K562 (cell line): ENCODE results near the gene BAG5. TPM values are rescaled to one million over a fixed set of nuclear protein-coding genes. Genes with fewer than 3 reads are reported as not detected.
A peak's percentile ranks its signal among the peaks of the same experiment; 100 is the strongest.

Experiments used
- ATAC-seq: fragments of 200-7000 bp; cut with Tn5 transposase; 3 replicates; pipeline ENCODE4 v1.9.1; 2020; ENCODE audit warnings: moderate library complexity
- BruUV-seq: library from RNA; stranded (reverse); fragments of 400-500 nt; replicated peaks from 2 replicates; lab custom pipeline; 2021; lab: Mats Ljungman, UMichigan
- CTCF ChIA-PET: fragments of 300-600 bp; formaldehyde crosslinking; extraction: SDS; loops from one replicate; lab custom pipeline; 2021; ENCODE audit warnings: low intra/inter-chr PET ratio; lab: Yijun Ruan, JAX
- POLR2A ChIA-PET: fragments of 300-600, 350-650 bp; sonication (Branson Sonifier 250); formaldehyde crosslinking; extraction: SDS; loops from one replicate; lab custom pipeline; 2021; ENCODE audit warnings: antibody characterized with exemption, inconsistent platforms; lab: Yijun Ruan, JAX
- DNase-seq, 4 experiments: peaks; one replicate each; pipeline versions ENCODE4 v3.0.0 to v3.0.0-alpha.2; 2011 to 2018; ENCODE audit warnings: low spot score in 3 of 4, mixed read lengths in 3 of 4; ENCODE audit errors: extremely low read depth in 1 of 4
- FAIRE-seq: peaks from 2 replicates; lab custom pipeline; 2011; peaks lifted over from hg19 to GRCh38; lab: Jason Lieb, UNC
- H2AFZ ChIP-seq: 2 replicates; pipeline ENCODE4 v1.6.0; 2011; ENCODE audit warnings: low read depth, low read length, control low read depth, inconsistent platforms
- H3K27ac ChIP-seq: fragments of 200-600 bp; 3 replicates; pipeline ENCODE4 v1.8.0; 2011; ENCODE audit warnings: low read depth, mild to moderate bottlenecking, control low read depth, inconsistent platforms, low read length, moderate library complexity, mixed read lengths; ENCODE audit errors: extremely low read depth
- H3K27me3 ChIP-seq, 2 experiments: fragments of 300-600 bp in 1 of 2; 2 replicates in 1 of 2; 3 replicates in 1 of 2; pipeline versions ENCODE4 v1.6.0 to v1.8.0; 2011; ENCODE audit warnings: inconsistent platforms in 2 of 2, low read length in 2 of 2, mild to moderate bottlenecking in 1 of 2, mixed read lengths in 1 of 2, moderate library complexity in 1 of 2; ENCODE audit not compliant: control insufficient read depth in 2 of 2, insufficient read depth in 2 of 2
- H3K36me3 ChIP-seq: fragments of 300-600 bp; 3 replicates; pipeline ENCODE4 v1.8.0; 2011; ENCODE audit warnings: mild to moderate bottlenecking, low read length, inconsistent platforms; ENCODE audit not compliant: control insufficient read depth, insufficient read depth
- H3K4me1 ChIP-seq, 2 experiments: fragments of 200-600 bp in 1 of 2; replicated peaks in 1 of 2; 2 replicates in 1 of 2; 3 replicates in 1 of 2; pipeline versions ENCODE4 v1.5.1 to v1.8.0; 2011; ENCODE audit warnings: inconsistent platforms in 2 of 2, low read length in 2 of 2, mild to moderate bottlenecking in 1 of 2, mixed read lengths in 1 of 2, moderate library complexity in 1 of 2; ENCODE audit not compliant: control insufficient read depth in 2 of 2, insufficient read depth in 2 of 2
- H3K4me2 ChIP-seq: 2 replicates; pipeline ENCODE4 v1.6.1; 2011; ENCODE audit warnings: low read length, control low read depth, inconsistent platforms, mixed read lengths; ENCODE audit not compliant: insufficient read depth
- H3K4me3 ChIP-seq: fragments of 200-600 bp; sonication (generic), shearing (Covaris generic); 2 replicates; pipeline ENCODE4 v1.5.1; 2016; ENCODE audit warnings: control low read depth, inconsistent platforms
- H3K79me2 ChIP-seq: fragments of 200-600 bp; 3 replicates; pipeline ENCODE4 v1.8.0; 2011; ENCODE audit warnings: low read length, inconsistent platforms; ENCODE audit not compliant: control insufficient read depth, insufficient read depth
- H3K9ac ChIP-seq, 2 experiments: 2 replicates each; pipeline versions ENCODE4 v1.6.0 to v1.6.1; 2011; ENCODE audit warnings: low read depth in 2 of 2, low read length in 2 of 2, control low read depth in 1 of 2, inconsistent platforms in 1 of 2, mild to moderate bottlenecking in 1 of 2, mixed read lengths in 1 of 2; ENCODE audit not compliant: insufficient read depth in 1 of 2
- H3K9me1 ChIP-seq: one replicate; pipeline ENCODE4 v1.6.0; 2011; ENCODE audit warnings: inconsistent platforms, mild to moderate bottlenecking, low read length, moderate library complexity; ENCODE audit not compliant: control insufficient read depth, insufficient read depth
- H3K9me3 ChIP-seq: replicated peaks from 2 replicates; pipeline ENCODE4 v1.5.1; 2011; ENCODE audit warnings: low read depth, low read length, inconsistent platforms; ENCODE audit not compliant: control insufficient read depth, insufficient read depth
- H4K20me1 ChIP-seq: replicated peaks from 2 replicates; pipeline ENCODE4 v1.6.1; 2011; ENCODE audit warnings: low read length, inconsistent platforms, mixed read lengths; ENCODE audit not compliant: control insufficient read depth, insufficient read depth
- KAT7 ChIP-seq: sonication (generic); formaldehyde crosslinking; IDR thresholded peaks from 2 replicates; pipeline ENCODE4 v1.8.0; 2022; ENCODE audit warnings: missing genetic modification reagents, mild to moderate bottlenecking, borderline replicate concordance
- POLR2G ChIP-seq: fragments of 200-400 bp; formaldehyde crosslinking; IDR thresholded peaks from 2 replicates; pipeline ENCODE4 v1.6.1; 2017; ENCODE audit warnings: low read depth, mild to moderate bottlenecking, antibody characterized with exemption, low read length, moderate library complexity
- RBFOX2 ChIP-seq: fragments of 200-400 bp; formaldehyde crosslinking; IDR thresholded peaks from 2 replicates; pipeline ENCODE4 v1.6.1; 2017; ENCODE audit warnings: low read depth, mild to moderate bottlenecking, low read length, moderate library complexity
- ZNF274 ChIP-seq: IDR thresholded peaks from 2 replicates; pipeline ENCODE4 v1.6.1; 2011; ENCODE audit warnings: low read depth, mild to moderate bottlenecking, low read length, moderate library complexity, borderline replicate concordance
- WGBS: fragments of 100-300 bp; shearing (Covaris generic); methylation state at CpG from one replicate; pipeline ENCODE4 v1.1.6; 2016; ENCODE audit warnings: low coverage, mixed read lengths; ENCODE audit not compliant: insufficient coverage; ENCODE audit errors: missing lambda C conversion rate; 5-methylcytosine and 5-hydroxymethylcytosine counted together
- in situ Hi-C: fragments of 300-500 bp; cut with MboI; formaldehyde crosslinking; loops from 4 replicates; pipeline ENCODE4 v1.15.0; 2018; ENCODE audit warnings: inconsistent platforms, mixed read lengths
- intact Hi-C: fragments of 100-400 bp; cut with micrococcal nuclease; formaldehyde crosslinking; loops from 2 replicates; pipeline ENCODE4 v1.14.2; 2022
- polyA plus RNA-seq, 8 experiments: library from polyadenylated mRNA; depleted of rRNA in 4 of 8; stranded (reverse) in 5 of 8; unstranded in 3 of 8; fragments of >200 nt; fragmentation: Nextera tagmentation in 2 of 8; fragmentation: Illumina TruSeq in 1 of 8; extraction: Ambion mirVana in 2 of 8; extraction: Trizol in 1 of 8; gene quantifications; 2 replicates each; pipeline versions ENCODE4 v1.2.1 to v1.2.3, GENCODE V29; 2011 to 2014; ENCODE audit warnings: inconsistent platforms in 1 of 8, missing spikeins in 1 of 8
- total RNA-seq, 7 experiments: library from RNA; depleted of rRNA in 6 of 7; stranded (reverse); fragments of >200 nt in 6 of 7; fragmentation: Illumina TruSeq in 2 of 7; extraction: Trizol in 2 of 7; gene quantifications; 2 replicates each; pipeline versions ENCODE4 v1.2.1 to v1.2.3, GENCODE V29; 2011 to 2021; ENCODE audit warnings: low replicate concordance in 1 of 7

The BAG5 gene
- total and polyA plus RNA-seq, 9 of the 15 experiments (the other 6 are each of a cell fraction or from before 2014, with no cell fraction given): 7.9 to 21.4 (median 13.2) TPM

DNA sequence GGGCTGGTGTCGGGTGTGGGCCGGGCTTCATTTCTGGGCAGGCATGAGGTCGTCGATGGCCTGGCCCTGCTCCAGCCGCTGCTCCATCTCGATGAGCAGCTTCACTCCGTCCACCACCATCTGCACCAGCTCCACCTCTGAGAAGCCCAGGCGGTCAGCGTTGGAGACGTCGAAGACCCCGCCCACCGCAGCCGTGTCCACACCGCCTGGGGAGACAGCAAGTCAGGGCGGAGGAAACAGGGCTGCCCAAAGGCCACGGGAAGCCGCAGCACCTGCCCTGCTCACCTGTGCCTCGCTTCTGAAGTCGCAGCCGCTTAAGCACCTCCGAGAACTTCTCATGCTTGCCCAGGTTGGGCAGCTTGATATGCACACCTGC is 42.6 kb downstream of the BAG5 start:
- peaks cover 13% of the 10 kb centered on the region; the same call in 1 of the 2 replicates for H4K20me1 ChIP-seq
- in situ Hi-C loops (no loop called here), intact Hi-C loops (loop anchor here (5.0 to 10.0 kb wide), 2 partner anchors 42 to 125 kb away; partner anchors contain the start of genes BAG5 and COA8)
- no peak for FAIRE-seq
- H3K4me2 ChIP-seq: peak overlapping the region; percentile 68
- no peaks in the 10 kb centered on the region for H3K9me3 ChIP-seq
- TF ChIP-seq ZNF274: no peak
- TF ChIP-seq POLR2G: peak; percentile 52; the same call in 1 of the 2 replicates
- TF ChIP-seq RBFOX2: peak; percentile 13
- 0 out of 2 replicates have a peak, but pooled peaks have one; percentile 3 for TF ChIP-seq KAT7 (CRISPR knock-in tag)
- peak overlapping the region in 1 of 2 experiments; percentile 61; a peak in 1 of 4 replicates for H3K9ac ChIP-seq
- peaks cover 23% of the 10 kb centered on the region for H3K79me2 ChIP-seq
- peaks cover 34 to 82% of the 10 kb centered on the region in 2 experiments for H3K4me1 ChIP-seq
- ChIA-PET POLR2A (interaction anchor here (0.5 to 1.8 kb wide), 7 partner anchors 8 to 245 kb away, joined by 4 to 9 read pairs (median 5); partner anchors contain the start of gene TRMT61A), CTCF (interaction anchor here (0.6 to 2.7 kb wide), 2 partner anchors 27 to 445 kb away, joined by 4 to 19 read pairs; no protein-coding TSS in a partner anchor)
- H3K36me3 ChIP-seq: peaks cover 23% of the 10 kb centered on the region; the same call in 1 of the 3 replicates
- no peak overlapping the region; the same call in 1 of the 2 replicates for H3K4me3 ChIP-seq
- no peaks in the 10 kb centered on the region for H3K27me3 ChIP-seq
- H3K9me1 ChIP-seq: no peaks in the 10 kb centered on the region
- H2AFZ ChIP-seq: no peak overlapping the region
- no peak for ATAC-seq
- DNase-seq: peak in 1 of 4 experiments; percentile 44
- BruUV-seq: TSS peak; percentile 75
- 59% methylated on average over 13 of the region's 22 CpGs for WGBS
- H3K27ac ChIP-seq: peak overlapping the region; percentile 71; the same call in 1 of the 3 replicates
